Activated effector memory CD4-positive, alpha-beta T cell treated with Interleukin-2 at 50 U/mL for 16 hours (primary cell): Measurements from ENCODE around the gene SYCP2.

Experiments used
- DNase-seq: peaks from one replicate; pipeline ENCODE4 v3.0.0-alpha.2; 2020

The SYCP2 gene

GRCh38 chr20:59944726-59945125 is 11.3 kb upstream of the SYCP2 start:
- DNase-seq = no peak

- DNase-seq = no peak
Measured at GRCh38 chr20:59942245-59942644, 8.8 kb upstream of the SYCP2 start.

- DNase-seq = no peak
Measured at GRCh38 chr20:59940956-59941294, 7.5 kb upstream of the SYCP2 start.

- peak; percentile 86 for DNase-seq
Measured at GRCh38 chr20:59940129-59940955, 6.9 kb upstream of the SYCP2 start, which contains the start of the genes FAM217B and PPP1R3D. FAM217B (plus strand) TSS chr20:59940389; CDS start chr20:59943944, 3,555 bp downstream. PPP1R3D (minus strand) TSS chr20:59940305; CDS start chr20:59939931, 374 bp downstream.

- no peak for DNase-seq
Measured at GRCh38 chr20:59939879-59940128, 6.4 kb upstream of the SYCP2 start.

GRCh38 chr20:59939052-59939878 is 5.8 kb upstream of the SYCP2 start:
- DNase-seq = no peak

- no peak for DNase-seq
Measured at GRCh38 chr20:59938696-59939051, 5.2 kb upstream of the SYCP2 start.

GRCh38 chr20:59938221-59938620 is 4.8 kb upstream of the SYCP2 start:
- no peak for DNase-seq

- no peak for DNase-seq
Measured at GRCh38 chr20:59937150-59937549, 3.7 kb upstream of the SYCP2 start.

- no peak for DNase-seq
Measured at GRCh38 chr20:59936409-59936808, 3.0 kb upstream of the SYCP2 start.

GRCh38 chr20:59935457-59936185 is 2.2 kb upstream of the SYCP2 start:
- no peak for DNase-seq

GRCh38 chr20:59933849-59934585 is 580 bp upstream of the SYCP2 start:
- peak; percentile 72 for DNase-seq

GRCh38 chr20:59932616-59933295 is 681 bp downstream of the SYCP2 start:
- no peak for DNase-seq

GRCh38 chr20:59931511-59932312 is 1.7 kb downstream of the SYCP2 start:
- no peak for DNase-seq

- no peak for DNase-seq
Measured at GRCh38 chr20:59925899-59926298, 7.5 kb downstream of the SYCP2 start.

- no peak for DNase-seq
Measured at GRCh38 chr20:59925359-59925758, 8.1 kb downstream of the SYCP2 start.

- no peak for DNase-seq
Measured at GRCh38 chr20:59923514-59923913, 9.9 kb downstream of the SYCP2 start.

- DNase-seq = no peak
Measured at GRCh38 chr20:59920944-59921343, 12.5 kb downstream of the SYCP2 start.

GRCh38 chr20:59912609-59913008 is 20.8 kb downstream of the SYCP2 start:
- no peak for DNase-seq

- no peak for DNase-seq
Measured at GRCh38 chr20:59911041-59911440, 22.4 kb downstream of the SYCP2 start.

GRCh38 chr20:59908855-59909254 is 24.6 kb downstream of the SYCP2 start:
- no peak for DNase-seq

GRCh38 chr20:59903621-59904020 is 29.8 kb downstream of the SYCP2 start:
- DNase-seq = no peak
